ENCODE results near the gene MAP3K20. TPM values are rescaled to one million over a fixed set of nuclear protein-coding genes. Genes with fewer than 3 reads are reported as not detected.

Gene MAP3K20
- total RNA-seq, 1 experiment from 2014 or later: 44.5 TPM

DNA sequence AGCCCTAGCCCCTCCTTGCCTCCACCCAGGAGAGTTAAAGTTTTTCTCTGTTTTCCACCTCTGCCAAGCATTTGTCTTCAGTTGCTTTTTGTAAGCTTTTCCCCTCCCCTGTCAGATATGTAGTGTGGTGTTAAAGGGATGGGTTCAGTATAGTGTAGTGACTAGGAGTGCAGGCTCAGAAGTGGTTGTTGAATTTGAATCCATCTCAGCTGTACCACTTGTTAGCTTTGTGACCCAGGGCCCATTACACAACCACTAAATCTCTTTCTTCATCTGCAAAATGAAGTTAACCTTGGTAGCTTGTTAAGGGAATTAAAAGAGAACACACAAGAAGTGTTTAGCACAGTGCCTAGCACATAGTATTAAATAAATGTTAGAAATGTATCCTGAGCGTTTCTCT lies 56.9 kb downstream of the MAP3K20 start:
- ChIA-PET POLR2A (no interaction called here), CTCF (no interaction called here)
- Histone ChIP-seq H3K4me1 (no peaks in the 10 kb centered on the region), H3K9me3 (no peaks in the 10 kb centered on the region), H3K36me3 (ENCODE audit: control insufficient read depth, insufficient read depth, low read length) (no peaks in the 10 kb centered on the region), H3K27me3 (replicated peaks; ENCODE audit: control insufficient read depth, insufficient read depth, low read length) (no peaks in the 10 kb centered on the region), H3K4me3 (ENCODE audit: low read depth, low read length) (no peak overlapping the region)
- H3K4me1 Mint-ChIP-seq (ENCODE audit: low read depth, unreplicated experiment): no peaks in the 10 kb centered on the region
- no peaks in the 10 kb centered on the region for H3K9me3 Mint-ChIP-seq (ENCODE audit: unreplicated experiment)
- no peak for DNase-seq
- no TSS peak for BruUV-seq (replicated peaks)
- no peaks in the 10 kb centered on the region for H3K27me3 Mint-ChIP-seq (ENCODE audit: insufficient read depth, unreplicated experiment)
- peaks cover 5% of the 10 kb centered on the region for H3K36me3 Mint-ChIP-seq (ENCODE audit: insufficient read depth, unreplicated experiment)
- no peak overlapping the region for H3K27ac Mint-ChIP-seq (ENCODE audit: unreplicated experiment)
- intact Hi-C loops (cut with micrococcal nuclease; ENCODE audit: unreplicated experiment): no loop called here
- TF ChIP-seq, protein P1, sequence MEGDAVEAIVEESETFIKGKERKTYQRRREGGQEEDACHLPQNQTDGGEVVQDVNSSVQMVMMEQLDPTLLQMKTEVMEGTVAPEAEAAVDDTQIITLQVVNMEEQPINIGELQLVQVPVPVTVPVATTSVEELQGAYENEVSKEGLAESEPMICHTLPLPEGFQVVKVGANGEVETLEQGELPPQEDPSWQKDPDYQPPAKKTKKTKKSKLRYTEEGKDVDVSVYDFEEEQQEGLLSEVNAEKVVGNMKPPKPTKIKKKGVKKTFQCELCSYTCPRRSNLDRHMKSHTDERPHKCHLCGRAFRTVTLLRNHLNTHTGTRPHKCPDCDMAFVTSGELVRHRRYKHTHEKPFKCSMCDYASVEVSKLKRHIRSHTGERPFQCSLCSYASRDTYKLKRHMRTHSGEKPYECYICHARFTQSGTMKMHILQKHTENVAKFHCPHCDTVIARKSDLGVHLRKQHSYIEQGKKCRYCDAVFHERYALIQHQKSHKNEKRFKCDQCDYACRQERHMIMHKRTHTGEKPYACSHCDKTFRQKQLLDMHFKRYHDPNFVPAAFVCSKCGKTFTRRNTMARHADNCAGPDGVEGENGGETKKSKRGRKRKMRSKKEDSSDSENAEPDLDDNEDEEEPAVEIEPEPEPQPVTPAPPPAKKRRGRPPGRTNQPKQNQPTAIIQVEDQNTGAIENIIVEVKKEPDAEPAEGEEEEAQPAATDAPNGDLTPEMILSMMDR (IDR thresholded peaks at IDR 0.05; ENCODE audit: insufficient read depth in 1 of 2, low read depth in 1 of 2, low read length in 1 of 2, severe bottlenecking in 1 of 2, unreplicated experiment in 1 of 2): no peak
- H3K4me3 Mint-ChIP-seq (ENCODE audit: unreplicated experiment): no peak overlapping the region

DNA sequence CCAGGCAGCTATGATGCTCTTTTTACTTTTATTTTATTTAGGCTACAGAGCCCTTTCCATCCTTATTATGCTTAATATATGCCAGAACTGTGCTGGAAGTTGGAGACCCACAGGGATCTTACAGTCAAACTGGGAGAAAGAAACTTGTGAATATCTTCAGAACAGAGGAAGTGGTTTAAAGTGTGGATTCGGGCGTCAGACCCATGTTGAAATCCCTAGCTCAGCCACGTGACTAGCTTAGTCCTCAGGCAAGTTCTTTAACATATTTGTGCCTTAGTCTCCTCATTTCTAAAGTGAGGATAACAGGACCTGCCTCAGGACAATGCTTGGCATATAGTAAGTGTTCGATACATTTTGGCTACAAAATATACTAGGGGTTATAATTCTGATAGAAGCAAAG lies 59.1 kb downstream of the MAP3K20 start:
- Mint-ChIP-seq H3K27ac (ENCODE audit: unreplicated experiment) (no peak overlapping the region), H3K4me3 (ENCODE audit: unreplicated experiment) (no peak overlapping the region), H3K9me3 (ENCODE audit: unreplicated experiment) (no peaks in the 10 kb centered on the region), H3K27me3 (ENCODE audit: insufficient read depth, unreplicated experiment) (no peaks in the 10 kb centered on the region), H3K4me1 (ENCODE audit: low read depth, unreplicated experiment) (no peaks in the 10 kb centered on the region), H3K36me3 (ENCODE audit: insufficient read depth, unreplicated experiment) (no peaks in the 10 kb centered on the region)
- Histone ChIP-seq H3K27me3 (replicated peaks; ENCODE audit: control insufficient read depth, insufficient read depth, low read length) (no peaks in the 10 kb centered on the region), H3K4me1 (no peaks in the 10 kb centered on the region), H3K4me3 (ENCODE audit: low read depth, low read length) (no peak overlapping the region), H3K36me3 (ENCODE audit: control insufficient read depth, insufficient read depth, low read length) (no peaks in the 10 kb centered on the region), H3K9me3 (no peaks in the 10 kb centered on the region)
- TF ChIP-seq, protein P1 (IDR thresholded peaks at IDR 0.05; ENCODE audit: insufficient read depth in 1 of 2, low read depth in 1 of 2, low read length in 1 of 2, severe bottlenecking in 1 of 2, unreplicated experiment in 1 of 2): no peak
- BruUV-seq (replicated peaks): no TSS peak
- DNase-seq: no peak
- intact Hi-C loops (cut with micrococcal nuclease; ENCODE audit: unreplicated experiment): no loop called here
- ChIA-PET CTCF (no interaction called here), POLR2A (no interaction called here)

DNA sequence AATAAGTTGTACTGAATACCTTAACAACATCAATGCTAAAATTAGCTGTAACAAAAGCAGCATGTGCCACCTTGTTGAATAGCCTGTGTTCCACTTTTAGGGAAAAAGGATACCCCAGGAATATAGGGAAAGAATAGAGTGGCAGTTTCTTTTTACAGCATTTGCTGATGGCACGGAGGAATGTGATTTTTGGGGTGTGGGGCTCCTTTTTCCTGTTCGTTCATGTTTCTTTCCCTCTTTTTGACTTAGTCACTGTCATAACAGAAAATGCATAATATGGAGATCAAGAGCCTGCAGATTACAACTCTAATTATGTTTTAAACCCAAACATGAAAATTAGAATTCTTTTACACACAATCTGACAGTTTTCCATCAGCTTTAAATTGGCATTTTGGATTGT lies 60.4 kb downstream of the MAP3K20 start:
- BruUV-seq (replicated peaks): no TSS peak
- no peak for DNase-seq
- ChIA-PET POLR2A (no interaction called here), CTCF (no interaction called here)
- Histone ChIP-seq H3K9me3 (no peaks in the 10 kb centered on the region), H3K4me1 (no peaks in the 10 kb centered on the region), H3K27me3 (replicated peaks; ENCODE audit: control insufficient read depth, insufficient read depth, low read length) (no peaks in the 10 kb centered on the region), H3K4me3 (ENCODE audit: low read depth, low read length) (no peak overlapping the region), H3K36me3 (ENCODE audit: control insufficient read depth, insufficient read depth, low read length) (no peaks in the 10 kb centered on the region)
- no peaks in the 10 kb centered on the region for H3K36me3 Mint-ChIP-seq (ENCODE audit: insufficient read depth, unreplicated experiment)
- peaks cover 4% of the 10 kb centered on the region for H3K9me3 Mint-ChIP-seq (ENCODE audit: unreplicated experiment)
- no peak overlapping the region for H3K27ac Mint-ChIP-seq (ENCODE audit: unreplicated experiment)
- no peaks in the 10 kb centered on the region for H3K4me1 Mint-ChIP-seq (ENCODE audit: low read depth, unreplicated experiment)
- TF ChIP-seq, protein P1 (IDR thresholded peaks at IDR 0.05; ENCODE audit: insufficient read depth in 1 of 2, low read depth in 1 of 2, low read length in 1 of 2, severe bottlenecking in 1 of 2, unreplicated experiment in 1 of 2): no peak
- H3K4me3 Mint-ChIP-seq (ENCODE audit: unreplicated experiment): no peak overlapping the region
- intact Hi-C loops (cut with micrococcal nuclease; ENCODE audit: unreplicated experiment): no loop called here
- no peaks in the 10 kb centered on the region for H3K27me3 Mint-ChIP-seq (ENCODE audit: insufficient read depth, unreplicated experiment)
